Natural killer cell (primary cell): Measurements from ENCODE around the gene RNF157. TPM values are rescaled to one million over a fixed set of nuclear protein-coding genes. Genes with fewer than 3 reads are reported as not detected.

ENCODE experiments used
- ATAC-seq, 3 donors: fragments of 150-1000 bp in 2 of 3; fragments of 200-7000 bp in 1 of 3; cut with Tn5 transposase; 1 replicate in 1 of 3; 2 replicates in 2 of 3; pipeline ENCODE4 v1.10.0; 2021; ENCODE audit warnings: mild to moderate bottlenecking in 2 of 3, moderate library complexity in 2 of 3
- DNase-seq, 2 donors: peaks; one replicate each; pipeline versions ENCODE4 v3.0.0 to v3.0.0-alpha.2; 2013 to 2021; ENCODE audit warnings: mixed read lengths in 1 of 2
- H3K27ac ChIP-seq: one replicate; pipeline ENCODE4 v1.5.1; 2013; ENCODE audit warnings: mild to moderate bottlenecking, low read length
- H3K27me3 ChIP-seq: one replicate; pipeline ENCODE4 v1.6.1; 2013; ENCODE audit warnings: low read length; ENCODE audit not compliant: control insufficient read depth, insufficient read depth
- H3K36me3 ChIP-seq: one replicate; pipeline ENCODE4 v1.6.1; 2013; ENCODE audit warnings: low read length; ENCODE audit not compliant: control insufficient read depth, insufficient read depth
- H3K4me1 ChIP-seq: one replicate; pipeline ENCODE4 v1.6.1; 2013; ENCODE audit warnings: low read length; ENCODE audit not compliant: control insufficient read depth, insufficient read depth
- H3K4me3 ChIP-seq: one replicate; pipeline ENCODE4 v1.5.1; 2013; ENCODE audit warnings: low read length
- H3K9me3 ChIP-seq: one replicate; pipeline ENCODE4 v1.6.1; 2013; ENCODE audit warnings: low read length; ENCODE audit not compliant: control insufficient read depth, insufficient read depth
- H3K27ac Mint-ChIP-seq, 2 donors: one replicate each; pipeline ENCODE4 v1.8.0; 2022; ENCODE audit warnings: mild to moderate bottlenecking in 2 of 2, mixed read lengths in 2 of 2, moderate library complexity in 1 of 2
- H3K27me3 Mint-ChIP-seq, 2 donors: one replicate each; pipeline ENCODE4 v1.8.0; 2022; ENCODE audit warnings: low read depth in 2 of 2, mixed read lengths in 2 of 2
- H3K36me3 Mint-ChIP-seq: one replicate; pipeline ENCODE4 v1.8.0; 2022; ENCODE audit warnings: mixed read lengths
- H3K4me1 Mint-ChIP-seq, 2 donors: one replicate each; pipeline ENCODE4 v1.8.0; 2022; ENCODE audit warnings: mixed read lengths in 2 of 2
- H3K4me3 Mint-ChIP-seq: one replicate; pipeline ENCODE4 v1.8.0; 2022; ENCODE audit warnings: mild to moderate bottlenecking, moderate library complexity, mixed read lengths
- H3K9me3 Mint-ChIP-seq, 2 donors: one replicate each; pipeline ENCODE4 v1.8.0; 2022; ENCODE audit warnings: mixed read lengths in 2 of 2
- WGBS: methylation state at CpG from one replicate; pipeline ENCODE4 v1.1.7; 2013; ENCODE audit warnings: missing lambda C conversion rate; ENCODE audit not compliant: insufficient coverage; 5-methylcytosine and 5-hydroxymethylcytosine counted together
- intact Hi-C: fragments of 100-400 bp; cut with micrococcal nuclease; formaldehyde crosslinking; loops from one replicate; pipeline ENCODE4 v1.14.2; 2022
- total RNA-seq, 4 donors: library from RNA; stranded (reverse); fragments of 120-200 nt in 1 of 4; gene quantifications; one replicate each; pipeline versions ENCODE4 v1.2.3 to v1.2.4, GENCODE V29; 2013 to 2022
- TF ChIP-seq, protein P1 (sequence below): fragments of 200-600 bp; IDR thresholded peaks from one replicate; pipeline ENCODE4 v1.8.0; 2022; ENCODE audit warnings: antibody characterized with exemption

The RNF157 gene
- total RNA-seq, 3 donors from 2014 or later (not counting 1 experiment from before 2014, with no cell fraction given), result 4.9 to 9.1 (median 8.5) TPM

DNA sequence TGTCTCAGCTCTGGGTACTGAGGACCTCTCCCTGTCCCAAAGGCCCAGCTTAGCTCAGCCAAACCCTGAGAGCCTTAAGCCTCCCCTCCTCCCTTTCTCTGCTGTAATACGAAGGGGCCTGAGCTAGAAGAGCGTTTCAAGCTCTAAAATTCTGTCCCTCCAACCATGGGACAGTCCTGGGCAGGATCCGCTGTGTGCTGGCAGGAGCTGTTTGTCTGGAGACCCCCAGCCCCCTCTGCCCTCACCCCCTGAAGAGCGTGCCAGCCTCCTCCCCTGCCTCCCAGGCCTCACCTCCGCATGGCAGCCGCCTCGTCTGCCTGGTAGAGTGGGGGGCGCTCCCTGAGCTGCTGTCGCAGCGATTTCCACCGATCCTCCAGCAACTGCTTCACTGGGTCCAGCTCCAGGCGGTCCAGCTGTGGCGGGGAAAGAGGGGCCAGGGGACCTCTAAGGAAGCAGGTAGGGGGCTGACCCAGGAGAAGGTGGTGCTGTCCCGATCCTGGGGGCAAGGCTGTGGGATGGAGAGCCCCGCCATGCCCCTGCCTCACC is 39.5 kb upstream of the RNF157 start:
- DNase-seq (no peak), ATAC-seq (no peak)
- intact Hi-C loops, result loop anchor here (1.0 to 5.0 kb wide), 3 partner anchors 38 to 159 kb away; partner anchors contain the start of gene RNF157
- H3K27me3 Mint-ChIP-seq, result no peaks in the 10 kb centered on the region
- Histone ChIP-seq H3K4me1 (peaks cover 7% of the 10 kb centered on the region), H3K27me3 (no peaks in the 10 kb centered on the region), H3K9me3 (no peaks in the 10 kb centered on the region), H3K27ac (no peak overlapping the region), H3K36me3 (no peaks in the 10 kb centered on the region), H3K4me3 (no peak overlapping the region)
- H3K9me3 Mint-ChIP-seq, result no peaks in the 10 kb centered on the region
- no peak overlapping the region for H3K4me3 Mint-ChIP-seq
- TF ChIP-seq, protein P1, sequence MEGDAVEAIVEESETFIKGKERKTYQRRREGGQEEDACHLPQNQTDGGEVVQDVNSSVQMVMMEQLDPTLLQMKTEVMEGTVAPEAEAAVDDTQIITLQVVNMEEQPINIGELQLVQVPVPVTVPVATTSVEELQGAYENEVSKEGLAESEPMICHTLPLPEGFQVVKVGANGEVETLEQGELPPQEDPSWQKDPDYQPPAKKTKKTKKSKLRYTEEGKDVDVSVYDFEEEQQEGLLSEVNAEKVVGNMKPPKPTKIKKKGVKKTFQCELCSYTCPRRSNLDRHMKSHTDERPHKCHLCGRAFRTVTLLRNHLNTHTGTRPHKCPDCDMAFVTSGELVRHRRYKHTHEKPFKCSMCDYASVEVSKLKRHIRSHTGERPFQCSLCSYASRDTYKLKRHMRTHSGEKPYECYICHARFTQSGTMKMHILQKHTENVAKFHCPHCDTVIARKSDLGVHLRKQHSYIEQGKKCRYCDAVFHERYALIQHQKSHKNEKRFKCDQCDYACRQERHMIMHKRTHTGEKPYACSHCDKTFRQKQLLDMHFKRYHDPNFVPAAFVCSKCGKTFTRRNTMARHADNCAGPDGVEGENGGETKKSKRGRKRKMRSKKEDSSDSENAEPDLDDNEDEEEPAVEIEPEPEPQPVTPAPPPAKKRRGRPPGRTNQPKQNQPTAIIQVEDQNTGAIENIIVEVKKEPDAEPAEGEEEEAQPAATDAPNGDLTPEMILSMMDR, result peak; percentile 30
- H3K4me1 Mint-ChIP-seq, result peaks cover 0 to 4% of the 10 kb centered on the region in 2 donors
- 89% methylated on average over 15 of the region's 15 CpGs for WGBS
- H3K27ac Mint-ChIP-seq, result no peak overlapping the region
- no peaks in the 10 kb centered on the region for H3K36me3 Mint-ChIP-seq

DNA sequence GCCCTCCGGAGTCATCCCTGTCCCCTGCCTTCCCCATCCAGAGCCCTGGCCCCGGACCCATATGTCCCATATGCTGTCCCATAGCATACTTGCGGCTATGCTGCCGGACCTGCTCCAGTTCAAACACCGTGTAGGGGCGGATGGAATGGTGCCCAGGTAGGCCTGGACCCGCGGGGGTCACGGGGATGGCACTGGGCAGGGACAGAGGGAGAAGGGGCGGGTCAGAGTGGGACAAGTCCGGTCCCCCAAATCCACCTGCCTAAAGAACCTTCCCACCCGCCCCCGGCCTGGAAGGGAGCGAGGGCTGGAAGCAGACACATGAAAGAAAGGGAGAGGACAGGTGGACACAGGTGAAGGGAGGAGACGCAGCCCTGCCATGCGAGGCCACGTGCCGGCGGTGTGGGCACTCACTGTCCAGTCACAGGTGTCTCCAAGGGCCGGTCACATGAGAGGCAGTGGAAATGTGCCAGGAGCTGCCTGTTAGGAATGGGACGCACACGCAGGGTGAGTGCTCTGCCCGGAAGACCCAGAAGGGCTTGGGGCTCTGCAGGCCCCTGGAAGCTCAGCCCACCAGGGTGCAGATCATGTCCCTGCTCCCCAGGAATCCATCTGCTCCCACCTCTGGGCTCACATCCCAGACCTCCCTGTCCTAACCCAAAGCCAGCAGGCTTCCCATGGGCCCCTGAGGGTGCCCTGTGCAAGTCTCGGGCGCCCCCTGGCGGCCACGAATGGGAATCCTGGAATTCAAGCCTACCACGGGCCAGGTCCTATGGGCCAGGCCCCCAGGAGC is 38.9 kb upstream of the RNF157 start:
- no peak overlapping the region for H3K27ac ChIP-seq
- Mint-ChIP-seq H3K27me3 (no peaks in the 10 kb centered on the region), H3K4me1 (peaks cover 0 to 4% of the 10 kb centered on the region in 2 donors), H3K36me3 (no peaks in the 10 kb centered on the region), H3K27ac (no peak overlapping the region), H3K4me3 (no peak overlapping the region), H3K9me3 (no peaks in the 10 kb centered on the region)
- DNase-seq (peak; percentile 87 to 90), ATAC-seq (peak; percentile 80 to 95 (median 80))
- TF ChIP-seq, protein P1, result peak; percentile 96
- WGBS, result 72% methylated on average over 25 of the region's 28 CpGs
- intact Hi-C loops, result loop anchor here (1.0 to 5.0 kb wide), 3 partner anchors 37 to 158 kb away; partner anchors contain the start of gene RNF157
- no peaks in the 10 kb centered on the region for H3K9me3 ChIP-seq
- H3K27me3 ChIP-seq, result no peaks in the 10 kb centered on the region
- no peak overlapping the region for H3K4me3 ChIP-seq
- peaks cover 12% of the 10 kb centered on the region for H3K4me1 ChIP-seq
- no peaks in the 10 kb centered on the region for H3K36me3 ChIP-seq

GRCh38 chr17:76278268-76278908 is 38.1 kb upstream of the RNF157 start:
- no peak for DNase-seq
- TF ChIP-seq, protein P1, result no peak
- ATAC-seq, result no peak
- H3K27me3 Mint-ChIP-seq, result no peaks in the 10 kb centered on the region
- peaks cover 0 to 4% of the 10 kb centered on the region in 2 donors for H3K4me1 Mint-ChIP-seq
- no peaks in the 10 kb centered on the region for H3K9me3 ChIP-seq
- peaks cover 20% of the 10 kb centered on the region for H3K4me1 ChIP-seq
- no peaks in the 10 kb centered on the region for H3K27me3 ChIP-seq
- H3K36me3 Mint-ChIP-seq, result no peaks in the 10 kb centered on the region
- no peak overlapping the region for H3K4me3 ChIP-seq
- no peaks in the 10 kb centered on the region for H3K9me3 Mint-ChIP-seq
- intact Hi-C loops, result loop anchor here (5.0 kb wide), 1 partner anchor 36 kb away; the partner anchor contains the start of gene RNF157
- WGBS, result 92% methylated on average over 19 of the region's 19 CpGs
- no peak overlapping the region for H3K4me3 Mint-ChIP-seq
- no peak overlapping the region for H3K27ac Mint-ChIP-seq
- no peak overlapping the region for H3K27ac ChIP-seq
- H3K36me3 ChIP-seq, result no peaks in the 10 kb centered on the region
